Activated CD4-positive, alpha-beta T cell treated with anti-CD3 and anti-CD28 coated beads for 36 hours (primary cell): ENCODE data around the gene RPUSD1. TPM values are rescaled to one million over a fixed set of nuclear protein-coding genes. Genes with fewer than 3 reads are reported as not detected.
"Not testable (repeated sequence)": the region's sequence is repeated elsewhere in the genome, so short reads cannot be mapped to it uniquely, and the experiment has no call there.

Experiments
- ATAC-seq: fragments of 200-7000 bp; cut with Tn5 transposase; one replicate; pipeline ENCODE4 v1.10.0; 2021; ENCODE audit warnings: mild to moderate bottlenecking, moderate library complexity
- CTCF ChIA-PET: fragments of 350-600 bp; sonication (Branson Sonifier 250); formaldehyde crosslinking; loops from one replicate; lab custom pipeline; 2021; ENCODE audit warnings: antibody characterized with exemption; lab: Charles Lee
- POLR2A ChIA-PET: fragments of 350-600 bp; sonication (Branson Sonifier 250); formaldehyde crosslinking; loops from one replicate; lab custom pipeline; 2021; ENCODE audit warnings: antibody characterized with exemption, inconsistent platforms; lab: Charles Lee
- DNase-seq: peaks from one replicate; pipeline ENCODE4 v3.0.0-alpha.2; 2020
- H3K27ac Mint-ChIP-seq: one replicate; pipeline ENCODE4 v1.8.0; 2021; ENCODE audit warnings: mixed read lengths
- H3K27me3 Mint-ChIP-seq: one replicate; pipeline ENCODE4 v1.8.0; 2021; ENCODE audit warnings: mixed read lengths
- H3K36me3 Mint-ChIP-seq: one replicate; pipeline ENCODE4 v1.8.0; 2021; ENCODE audit warnings: low read depth, mixed read lengths
- H3K4me1 Mint-ChIP-seq: one replicate; pipeline ENCODE4 v1.8.0; 2021; ENCODE audit warnings: mixed read lengths
- H3K4me3 Mint-ChIP-seq: one replicate; pipeline ENCODE4 v1.8.0; 2021; ENCODE audit warnings: mild to moderate bottlenecking, moderate library complexity, mixed read lengths
- H3K9me3 Mint-ChIP-seq: one replicate; pipeline ENCODE4 v1.8.0; 2021; ENCODE audit warnings: low read depth, mixed read lengths
- intact Hi-C, 2 experiments: fragments of 100-400 bp; cut with DNase I in 1 of 2; cut with micrococcal nuclease in 1 of 2; formaldehyde crosslinking; loops; one replicate each; pipeline versions ENCODE4 v1.14.2 to v1.15.1; 2022 to 2024; cut with DNase I, micrococcal nuclease
- total RNA-seq, 2 experiments: library from RNA; stranded (reverse); gene quantifications; one replicate each; pipeline ENCODE4 v1.2.3, GENCODE V29; 2021

Gene RPUSD1
- total RNA-seq, 2 experiments from 2014 or later, result 16.3 to 17.5 TPM

DNA sequence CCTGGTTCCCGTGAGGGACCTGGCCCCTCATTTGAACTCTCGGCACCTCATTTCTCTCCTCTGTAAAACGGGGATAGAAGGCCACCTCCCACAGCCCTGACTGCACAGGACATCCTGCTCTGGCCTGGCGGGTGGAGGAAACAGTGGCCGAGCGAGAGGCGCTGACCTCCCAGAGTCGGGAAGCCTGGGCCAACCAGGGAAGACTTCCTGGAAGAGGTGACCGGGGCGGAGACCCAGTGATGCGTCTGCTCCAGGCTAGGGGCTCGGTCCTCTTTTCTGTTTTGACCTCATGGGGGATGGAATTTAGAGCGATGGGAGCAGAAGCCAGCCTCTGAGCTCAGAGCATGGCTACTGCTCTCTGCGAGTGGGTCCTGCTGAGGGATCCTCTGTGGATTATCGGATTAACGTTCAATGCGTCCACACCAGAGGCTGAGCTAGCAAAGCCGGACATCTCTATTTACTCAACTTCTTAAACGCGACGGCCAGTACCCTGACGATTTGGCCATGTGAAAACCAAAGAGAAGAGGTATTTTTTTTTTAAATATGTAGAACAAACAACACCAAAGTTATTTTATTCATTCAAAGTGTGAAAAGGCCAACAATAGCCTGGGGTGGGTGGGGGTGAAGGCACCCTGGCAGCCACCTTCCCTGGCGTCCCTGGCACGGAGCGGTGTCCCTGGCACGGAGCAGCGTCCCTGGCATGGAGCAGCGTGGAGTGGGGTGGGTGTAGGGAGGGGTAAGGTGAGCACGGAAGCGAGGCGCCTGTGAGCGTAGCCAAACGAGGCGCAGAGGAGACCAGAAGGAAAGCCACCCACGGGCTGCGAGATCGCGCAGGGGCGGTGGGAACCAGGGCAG lies 36.8 kb downstream of the RPUSD1 start:
- Mint-ChIP-seq H3K27ac (no peak overlapping the region), H3K4me1 (no peaks in the 10 kb centered on the region), H3K36me3 (no peaks in the 10 kb centered on the region), H3K9me3 (peaks cover 2% of the 10 kb centered on the region), H3K27me3 (peaks cover 3% of the 10 kb centered on the region), H3K4me3 (no peak overlapping the region)
- ChIA-PET CTCF (interaction anchor here (0.5 kb wide), 1 partner anchor 62 kb away, joined by 3 read pairs; the partner anchor contains the start of gene WDR24), POLR2A (interaction anchor here (0.7 kb wide), 1 partner anchor 13 kb away, joined by 4 read pairs; no protein-coding TSS in a partner anchor)
- no peak for ATAC-seq
- DNase-seq, result no peak
- intact Hi-C loops, result no loop called here

DNA sequence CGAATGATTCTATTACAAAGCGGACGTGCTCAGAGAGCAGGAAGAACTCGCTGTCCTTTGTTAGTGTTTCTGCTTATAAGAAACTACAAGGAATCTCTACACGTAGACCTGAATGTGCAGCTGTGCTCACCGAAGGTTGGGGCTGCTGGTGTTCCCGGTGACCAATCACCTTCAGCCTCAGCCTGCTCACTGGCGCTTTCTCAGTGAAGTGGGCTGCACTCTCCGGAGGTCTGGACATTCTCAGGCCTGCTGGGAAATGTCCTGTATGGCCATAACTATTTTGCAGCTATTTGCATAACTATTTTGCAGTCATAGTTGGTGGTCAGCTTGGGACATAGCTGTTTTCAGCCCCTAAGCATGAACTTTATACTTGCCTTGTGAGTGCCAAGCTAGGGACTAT lies 37.7 kb downstream of the RPUSD1 start:
- DNase-seq, result no peak
- ATAC-seq, result no peak
- no peak overlapping the region for H3K4me3 Mint-ChIP-seq
- H3K36me3 Mint-ChIP-seq, result no peaks in the 10 kb centered on the region
- intact Hi-C loops, result no loop called here
- H3K27ac Mint-ChIP-seq, result no peak overlapping the region
- H3K9me3 Mint-ChIP-seq, result no peaks in the 10 kb centered on the region
- CTCF ChIA-PET, result interaction anchor here (0.5 kb wide), 1 partner anchor 61 kb away, joined by 3 read pairs; the partner anchor contains the start of gene WDR24
- H3K4me1 Mint-ChIP-seq, result no peaks in the 10 kb centered on the region
- peaks cover 2% of the 10 kb centered on the region for H3K27me3 Mint-ChIP-seq
- POLR2A ChIA-PET, result no interaction called here

DNA sequence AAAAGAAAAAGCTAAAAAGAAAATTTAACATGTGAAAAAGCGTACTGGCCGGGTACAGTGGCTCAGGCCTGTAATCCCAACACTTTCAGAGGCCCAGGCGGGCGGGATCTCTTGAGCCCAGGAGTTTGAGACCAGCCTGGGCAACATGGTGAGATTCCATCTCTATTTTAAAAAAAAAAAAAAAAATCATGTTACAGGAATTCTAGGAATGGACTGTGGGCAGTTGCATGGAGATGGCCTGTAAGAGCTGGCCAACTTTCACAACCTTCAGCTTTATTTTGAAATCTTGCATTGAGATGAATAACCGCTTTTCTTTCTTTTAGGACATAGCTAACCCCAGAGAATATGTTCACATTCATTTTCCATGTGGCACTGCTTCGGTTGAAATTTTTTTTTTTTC lies 39.2 kb downstream of the RPUSD1 start:
- no peaks in the 10 kb centered on the region for H3K27me3 Mint-ChIP-seq
- H3K4me3 Mint-ChIP-seq, result no peak overlapping the region
- H3K27ac Mint-ChIP-seq, result no peak overlapping the region
- intact Hi-C loops, result no loop called here
- H3K36me3 Mint-ChIP-seq, result no peaks in the 10 kb centered on the region
- DNase-seq (no peak), ATAC-seq (no peak)
- no peaks in the 10 kb centered on the region for H3K9me3 Mint-ChIP-seq
- CTCF ChIA-PET, result interaction anchor here (0.6 kb wide), 1 partner anchor 24 kb away, joined by 3 read pairs; no protein-coding TSS in a partner anchor
- H3K4me1 Mint-ChIP-seq, result no peaks in the 10 kb centered on the region
- POLR2A ChIA-PET, result interaction anchor here (0.6 kb wide), 1 partner anchor 320 kb away, joined by 5 read pairs; no protein-coding TSS in a partner anchor

DNA sequence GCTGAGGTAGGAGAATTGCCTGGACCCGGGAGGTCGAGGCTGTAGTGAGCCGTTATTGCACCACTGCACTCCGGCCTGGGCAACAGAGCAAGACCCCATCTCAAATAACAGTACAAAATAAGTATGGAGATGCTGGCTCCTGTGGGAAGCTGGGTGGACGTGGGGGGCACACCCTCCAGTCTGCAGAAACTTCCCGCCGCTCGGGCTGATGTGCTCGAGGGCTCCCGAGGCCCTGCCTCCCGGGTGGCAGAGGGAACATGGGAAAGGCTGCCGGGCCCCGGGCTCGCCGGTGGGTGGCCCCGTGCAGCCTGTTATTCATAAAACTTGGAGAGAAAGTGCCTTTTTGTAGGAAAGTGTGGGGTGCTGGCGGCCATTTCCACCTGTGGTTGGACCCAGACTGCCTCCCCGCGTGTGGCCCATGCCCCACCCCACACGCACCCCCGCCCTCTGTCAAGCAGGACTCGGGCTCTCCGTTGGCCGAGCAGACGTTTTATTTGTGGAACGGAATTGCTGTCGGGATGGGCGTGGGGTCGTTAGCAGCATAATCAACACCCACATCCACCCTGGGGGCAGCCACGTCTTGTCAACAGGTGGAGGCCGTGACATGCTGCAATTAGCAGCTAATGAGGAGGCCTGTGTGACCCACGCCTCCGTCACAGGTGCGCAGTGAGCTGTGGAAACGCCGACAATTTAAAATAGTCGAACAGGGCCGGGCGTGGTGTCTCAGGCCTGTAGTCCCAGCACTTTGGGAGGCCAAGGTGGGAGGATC lies 40.0 kb downstream of the RPUSD1 start:
- no peaks in the 10 kb centered on the region for H3K4me1 Mint-ChIP-seq
- H3K9me3 Mint-ChIP-seq, result no peaks in the 10 kb centered on the region
- no peak for DNase-seq
- no peak overlapping the region for H3K4me3 Mint-ChIP-seq
- H3K27ac Mint-ChIP-seq, result no peak overlapping the region
- no peaks in the 10 kb centered on the region for H3K27me3 Mint-ChIP-seq
- POLR2A ChIA-PET, result no interaction called here
- no peak for ATAC-seq
- intact Hi-C loops, result no loop called here
- H3K36me3 Mint-ChIP-seq, result no peaks in the 10 kb centered on the region
- CTCF ChIA-PET, result interaction anchor here (0.7 kb wide), 1 partner anchor 130 kb away, joined by 3 read pairs; no protein-coding TSS in a partner anchor

DNA sequence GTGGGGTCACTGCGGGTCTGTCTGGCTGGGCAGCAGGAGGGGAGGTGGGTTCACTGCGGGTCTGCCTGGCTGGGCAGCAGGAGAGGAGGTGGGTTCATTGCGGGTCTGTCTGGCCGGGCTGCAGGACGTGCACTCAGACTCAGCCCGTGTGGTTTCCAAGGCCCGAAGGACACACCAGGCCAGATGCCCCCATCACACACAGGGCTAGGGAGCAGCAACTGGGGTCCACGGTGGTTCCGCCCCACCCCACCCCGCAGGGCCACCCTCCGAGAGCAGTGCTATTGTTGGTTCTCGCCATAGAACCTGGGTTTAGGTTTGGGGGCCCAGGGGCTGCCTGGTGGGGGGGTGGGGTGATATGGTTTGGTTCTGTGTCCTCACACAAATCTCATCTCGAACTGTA lies 41.5 kb downstream of the RPUSD1 start:
- H3K4me3 Mint-ChIP-seq, result no peak overlapping the region
- no peaks in the 10 kb centered on the region for H3K36me3 Mint-ChIP-seq
- H3K27me3 Mint-ChIP-seq, result no peaks in the 10 kb centered on the region
- intact Hi-C loops, result no loop called here
- H3K27ac Mint-ChIP-seq, result no peak overlapping the region
- no peaks in the 10 kb centered on the region for H3K9me3 Mint-ChIP-seq
- ATAC-seq (no peak), DNase-seq (no peak)
- POLR2A ChIA-PET, result no interaction called here
- CTCF ChIA-PET, result no interaction called here
- H3K4me1 Mint-ChIP-seq, result no peaks in the 10 kb centered on the region

DNA sequence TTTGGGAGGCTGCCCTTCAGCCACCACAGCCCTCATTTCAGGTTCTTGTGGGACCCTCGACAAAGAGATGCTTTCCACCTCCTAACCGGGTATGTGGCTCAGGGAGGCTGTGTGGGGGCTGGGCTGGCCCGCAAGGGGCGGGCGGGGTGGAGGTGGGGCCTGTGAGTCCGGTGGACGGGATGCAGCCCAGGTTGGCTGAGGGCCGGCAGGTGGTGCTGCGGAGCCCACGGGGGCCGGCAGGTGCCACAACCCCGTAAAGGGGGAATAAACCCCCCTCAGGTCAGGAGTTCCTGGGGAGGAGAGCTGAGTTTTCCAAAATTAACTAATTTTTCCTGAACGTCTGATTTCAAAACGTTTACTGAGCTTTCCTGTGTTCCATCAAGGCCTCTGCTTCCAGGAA lies 42.4 kb downstream of the RPUSD1 start:
- no peak overlapping the region for H3K4me3 Mint-ChIP-seq
- peak; percentile 56 for DNase-seq
- no peaks in the 10 kb centered on the region for H3K36me3 Mint-ChIP-seq
- H3K9me3 Mint-ChIP-seq, result no peaks in the 10 kb centered on the region
- no peak overlapping the region for H3K27ac Mint-ChIP-seq
- ATAC-seq, result no peak
- intact Hi-C loops, result no loop called here
- ChIA-PET POLR2A (interaction anchor here (0.6 kb wide), 1 partner anchor 32 kb away, joined by 4 read pairs; no protein-coding TSS in a partner anchor), CTCF (interaction anchor here (0.7 to 1.4 kb wide), 3 partner anchors 38 to 403 kb away, joined by 3 to 4 read pairs (median 3); no protein-coding TSS in a partner anchor)
- H3K4me1 Mint-ChIP-seq, result no peaks in the 10 kb centered on the region
- H3K27me3 Mint-ChIP-seq, result no peaks in the 10 kb centered on the region

DNA sequence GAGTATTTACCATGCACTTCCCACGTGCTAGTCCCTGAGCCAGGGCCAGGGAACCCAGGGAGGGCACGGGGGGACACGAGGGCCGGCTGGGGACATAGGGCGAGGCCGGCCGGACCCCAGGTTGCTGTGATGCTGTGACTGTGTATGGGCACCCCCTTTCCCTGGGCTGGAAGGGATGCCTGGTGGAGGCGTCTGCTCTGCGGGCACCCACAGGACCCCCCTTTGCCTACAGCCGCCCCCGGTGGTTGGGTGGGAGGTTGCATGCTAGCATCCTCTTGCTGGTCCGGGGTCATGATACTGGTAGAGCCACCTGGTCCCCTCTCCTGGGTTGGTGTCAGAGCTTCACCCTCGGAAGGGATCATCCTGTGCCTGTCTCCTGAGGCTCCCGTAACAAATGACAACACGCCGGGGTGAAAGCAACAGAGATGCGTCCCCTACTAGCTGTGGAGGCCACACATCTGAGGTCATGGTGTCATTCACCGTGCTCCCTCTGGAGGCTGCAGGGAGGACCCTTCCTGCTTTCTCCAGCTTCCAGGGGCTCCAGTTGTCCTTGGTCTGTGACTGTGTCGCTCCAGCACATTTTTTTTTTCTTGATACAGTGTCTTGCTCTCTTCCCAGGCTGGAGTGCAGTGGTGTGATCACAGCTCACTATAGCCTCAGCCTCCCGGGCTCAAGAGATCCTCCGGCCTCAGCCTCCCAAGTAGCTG lies 44.2 kb downstream of the RPUSD1 start:
- POLR2A ChIA-PET, result no interaction called here
- ATAC-seq (no peak), DNase-seq (no peak)
- H3K27me3 Mint-ChIP-seq, result no peaks in the 10 kb centered on the region
- CTCF ChIA-PET, result interaction anchor here (0.7 to 1.6 kb wide), 3 partner anchors 13 to 373 kb away, joined by 3 to 5 read pairs (median 4); no protein-coding TSS in a partner anchor
- no peaks in the 10 kb centered on the region for H3K36me3 Mint-ChIP-seq
- H3K4me3 Mint-ChIP-seq, result no peak overlapping the region
- no peak overlapping the region for H3K27ac Mint-ChIP-seq
- no peaks in the 10 kb centered on the region for H3K9me3 Mint-ChIP-seq
- peaks cover 10% of the 10 kb centered on the region for H3K4me1 Mint-ChIP-seq
- intact Hi-C loops, result no loop called here

DNA sequence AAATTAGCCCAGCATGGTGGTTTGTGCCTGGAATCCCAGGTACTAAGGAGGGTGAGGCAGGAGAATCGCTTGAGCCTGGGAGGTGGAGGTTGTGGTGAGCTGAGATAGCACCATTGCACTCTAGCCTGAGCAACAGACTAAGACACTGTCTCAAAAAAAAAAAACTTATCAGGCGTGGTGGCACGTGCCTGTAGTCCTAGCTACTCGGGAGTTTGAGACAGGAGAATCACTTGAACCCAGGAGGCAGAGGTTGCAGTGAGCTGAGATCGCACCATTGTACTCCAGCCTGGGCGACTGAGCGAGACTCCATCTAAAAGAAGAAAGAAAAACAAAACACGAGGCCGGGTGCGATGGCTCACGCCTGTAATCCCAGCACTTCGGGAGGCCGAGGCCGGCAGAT lies 45.3 kb downstream of the RPUSD1 start:
- POLR2A ChIA-PET, H3K27ac Mint-ChIP-seq, DNase-seq, H3K9me3 Mint-ChIP-seq, H3K27me3 Mint-ChIP-seq, ATAC-seq, H3K4me3 Mint-ChIP-seq, H3K36me3 Mint-ChIP-seq, intact Hi-C loops: not testable (repeated sequence)
- peaks cover 10% of the 10 kb centered on the region for H3K4me1 Mint-ChIP-seq
- CTCF ChIA-PET, result interaction anchor here (0.7 to 1.6 kb wide), 4 partner anchors 14 to 113 kb away, joined by 3 to 4 read pairs (median 3); no protein-coding TSS in a partner anchor

DNA sequence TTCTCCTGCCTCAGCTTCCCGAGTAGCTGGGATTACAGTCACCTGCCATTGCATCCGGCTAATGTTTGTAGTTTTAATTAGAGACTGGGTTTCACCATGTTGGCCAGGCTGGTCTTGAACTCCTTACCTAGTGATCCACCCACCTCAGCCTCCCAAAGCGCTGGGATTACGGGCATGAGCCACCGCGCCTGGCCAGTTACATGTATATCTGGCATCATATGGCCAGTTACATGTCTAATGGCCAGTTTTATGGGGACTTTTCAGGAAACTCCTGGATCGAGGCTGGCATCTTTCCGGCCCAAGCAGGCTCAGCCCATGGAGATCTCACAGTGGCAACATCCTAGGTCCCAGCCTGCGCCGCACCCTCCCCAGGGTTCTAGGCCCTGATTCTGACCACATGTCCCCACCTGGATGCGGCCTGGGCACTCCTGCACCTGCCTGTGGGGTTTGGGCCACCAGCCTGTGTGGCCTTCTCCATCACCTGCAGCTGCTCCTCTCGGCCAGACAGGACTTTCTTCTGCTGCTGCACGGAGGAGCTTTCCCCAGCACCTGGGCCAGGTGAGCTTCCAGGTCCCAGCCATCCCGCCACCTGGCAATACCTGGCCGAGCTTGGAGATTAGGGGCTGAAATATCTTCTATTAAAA lies 46.1 kb downstream of the RPUSD1 start:
- Mint-ChIP-seq H3K27ac (no peak overlapping the region), H3K9me3 (no peaks in the 10 kb centered on the region), H3K27me3 (no peaks in the 10 kb centered on the region), H3K36me3 (peaks cover 5% of the 10 kb centered on the region), H3K4me1 (peaks cover 13% of the 10 kb centered on the region), H3K4me3 (peak overlapping the region; percentile 62)
- ChIA-PET POLR2A (no interaction called here), CTCF (interaction anchor here (0.6 to 1.0 kb wide), 4 partner anchors 10 to 243 kb away, joined by 3 read pairs; no protein-coding TSS in a partner anchor)
- intact Hi-C loops, result loop anchor here (1.0 to 2.0 kb wide), 9 partner anchors 21 to 228 kb away; partner anchors contain the start of genes ANTKMT (in 2 of the 2), CHTF18 (in 2 of the 2), RPUSD1 (in 2 of the 2) and CAPN15 (in 1 of the 2)
- ATAC-seq, result no peak
- no peak for DNase-seq

DNA sequence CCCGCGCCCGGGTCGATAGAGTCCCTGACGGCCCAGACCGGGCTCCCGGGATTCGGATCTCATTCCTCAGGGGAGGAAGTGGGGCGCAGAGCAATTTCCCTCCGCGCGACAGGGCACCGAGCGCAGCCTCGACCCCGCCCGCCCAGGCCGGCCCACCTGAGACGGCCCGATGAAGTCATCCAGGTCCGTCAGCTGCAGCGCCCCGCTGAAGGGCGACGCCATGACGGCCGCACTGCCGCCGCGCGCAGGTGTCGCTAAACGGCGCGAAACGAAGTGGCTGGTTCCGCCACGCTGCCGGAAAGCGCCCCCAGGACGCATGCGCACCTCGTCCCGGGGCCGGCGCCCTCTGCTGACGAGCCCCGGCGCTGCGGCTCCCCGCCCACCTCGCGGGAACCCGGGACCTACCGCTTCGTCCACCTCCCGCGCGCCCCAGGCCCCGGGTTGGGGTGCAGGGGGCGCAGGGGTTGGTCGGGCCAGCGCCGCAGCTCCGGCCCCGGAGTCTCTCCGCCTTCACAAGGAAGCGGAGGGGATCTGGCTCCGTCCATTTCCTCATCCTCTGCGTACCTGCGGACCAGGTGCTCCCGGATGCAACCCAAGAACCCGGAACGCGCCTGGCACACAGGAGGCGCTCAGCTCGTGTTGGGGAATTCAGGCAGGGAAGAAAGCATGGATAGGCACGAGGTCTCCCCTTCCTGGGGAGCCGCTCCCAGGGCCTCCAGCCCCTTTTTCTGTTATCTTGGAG lies 47.2 kb downstream of the RPUSD1 start, which contains the start of gene CIAO3:
Gene CIAO3 (minus strand): TSS at position 234 of the 742 bp plus-strand sequence. CDS start 12 bp downstream, at position 222.
- intact Hi-C loops, result loop anchor here (1.0 to 2.0 kb wide), 9 partner anchors 20 to 229 kb away; partner anchors contain the start of genes ANTKMT (in 2 of the 2), CHTF18 (in 2 of the 2), RPUSD1 (in 2 of the 2) and CAPN15 (in 1 of the 2)
- H3K4me3 Mint-ChIP-seq, result peak within 1 kb of the TSS; percentile 76
- POLR2A ChIA-PET, result no interaction called here
- DNase-seq (peak; percentile 96), ATAC-seq (peak; percentile 72)
- H3K27me3 Mint-ChIP-seq, result no peaks in the 10 kb centered on the region
- peaks cover 22% of the 10 kb centered on the region for H3K4me1 Mint-ChIP-seq
- H3K9me3 Mint-ChIP-seq, result no peaks in the 10 kb centered on the region
- peaks cover 9% of the 10 kb centered on the region for H3K36me3 Mint-ChIP-seq
- CTCF ChIA-PET, result interaction anchor here (0.7 to 2.3 kb wide), 9 partner anchors 15 to 1665 kb away, joined by 3 to 7 read pairs (median 3); partner anchors contain the start of genes ANTKMT and WDR24
- H3K27ac Mint-ChIP-seq, result peak within 1 kb of the TSS; percentile 51
